ENCODE measurements around the gene TCEANC. TPM values are rescaled to one million over a fixed set of nuclear protein-coding genes. Genes with fewer than 3 reads are reported as not detected.

Gene TCEANC
- total and polyA plus RNA-seq, 2 of the 4 experiments (the other 2 are of a cell fraction) = 0.99 to 2.5 TPM

- BruUV-seq (replicated peaks) = no TSS peak
- Histone ChIP-seq H3K9me1 (ENCODE audit: insufficient read depth, low read length) (peaks cover 3% of the 10 kb centered on the region; the same call in 1 of the 2 replicates), H3K14ac (replicated peaks; ENCODE audit: low read depth, low read length) (no peak overlapping the region), H3K23ac (ENCODE audit: low read depth, low read length) (no peak overlapping the region), H4K5ac (ENCODE audit: low read depth, low read length) (no peak overlapping the region), H2BK15ac (ENCODE audit: low read depth, low read length) (no peak overlapping the region), H2BK120ac (ENCODE audit: low read depth, low read length) (no peak overlapping the region), H2BK5ac (ENCODE audit: low read depth, low read length, poor library complexity, severe bottlenecking) (no peak overlapping the region), H3K9me3 (ENCODE audit: control insufficient read depth, insufficient read depth, low read length) (no peaks in the 10 kb centered on the region), H3K79me1 (ENCODE audit: low read depth in 1 of 2, low read length in 2 of 2) (peaks cover 22 to 56% of the 10 kb centered on the region in 2 experiments), H2AFZ (replicated peaks; ENCODE audit: low read length, poor library complexity) (no peak overlapping the region), H3K27me3 (ENCODE audit: control insufficient read depth, insufficient read depth, low read length) (no peaks in the 10 kb centered on the region; the same call in 1 of the 2 replicates), H3K4me1 (ENCODE audit: control insufficient read depth, insufficient read depth, low read length) (peaks cover 7% of the 10 kb centered on the region), H3K36me3 (ENCODE audit: control insufficient read depth, insufficient read depth, low read length) (peaks cover 2% of the 10 kb centered on the region), H3K4ac (ENCODE audit: low read depth, low read length) (no peak overlapping the region), H2BK20ac (ENCODE audit: low read depth, low read length) (no peak overlapping the region), H2AK5ac (ENCODE audit: low read depth, low read length) (no peak overlapping the region), H3K9ac (ENCODE audit: low read depth, low read length) (no peak overlapping the region), H3K4me3 (ENCODE audit: insufficient read depth, low read depth, low read length) (no peak overlapping the region), H2AK9ac (replicated peaks; ENCODE audit: low read depth, low read length, poor library complexity) (peak overlapping the region; percentile 10), H4K20me1 (ENCODE audit: insufficient read depth, low read length) (peaks cover 49% of the 10 kb centered on the region), H3K18ac (ENCODE audit: low read depth, low read length) (no peak overlapping the region), H3K27ac (ENCODE audit: insufficient read depth, low read length) (no peak overlapping the region), H4K91ac (ENCODE audit: insufficient read depth, low read depth, low read length) (no peak overlapping the region), H4K8ac (ENCODE audit: low read depth in 2 of 2, low read length in 2 of 2) (no peak overlapping the region), H3K4me2 (ENCODE audit: low read depth, low read length) (no peak overlapping the region), H3K56ac (ENCODE audit: extremely low read depth, insufficient read depth, low read length) (no peak overlapping the region)
- intact Hi-C loops (cut with micrococcal nuclease) = loop anchor here (5.0 kb wide), 1 partner anchor 40 kb away; the partner anchor contains the start of genes OFD1 and TRAPPC2
- in situ Hi-C loops (cut with MboI; ENCODE audit: low sequenced_read_pairs) = no loop called here
- DNase-seq (no peak), ATAC-seq (ENCODE audit: low read depth) (no peak)
- CTCF ChIA-PET = no interaction called here
- WGBS, 2 experiments (ENCODE audit: extremely low coverage in 2 of 2, insufficient read length in 1 of 2) = no CpG with 5 or more reads among the region's 5 CpGs
- dilution Hi-C loops (cut with HindIII; ENCODE audit: low sequenced_read_pairs, unreplicated experiment) = no loop called here
- TF ChIP-seq FOS (IDR thresholded peaks at IDR 0.05; ENCODE audit: low read depth, low read length) = no peak
- TF ChIP-seq MXI1 (IDR thresholded peaks at IDR 0.05; ENCODE audit: borderline replicate concordance, low read depth, low read length) = no peak
- TF ChIP-seq BHLHE40 (IDR thresholded peaks at IDR 0.05; ENCODE audit: low read depth, low read length) = no peak
- TF ChIP-seq SMC3 (IDR thresholded peaks at IDR 0.05; ENCODE audit: low read depth, low read length) = no peak
- no peak for TF ChIP-seq MAFK (IDR thresholded peaks at IDR 0.05; ENCODE audit: low read depth, low read length)
- TF ChIP-seq NFE2L2 (IDR thresholded peaks at IDR 0.05; ENCODE audit: low read depth, low read length) = no peak
- no peak for TF ChIP-seq POLR2A (IDR thresholded peaks at IDR 0.05; ENCODE audit: low read depth, low read length)
- no peak for TF ChIP-seq CTCF (conservative IDR thresholded peaks at IDR 0.05; ENCODE audit: low read depth, low read length)
- TF ChIP-seq RCOR1 (IDR thresholded peaks at IDR 0.05; ENCODE audit: insufficient replicate concordance, low read length) = no peak
- TF ChIP-seq CEBPB (IDR thresholded peaks at IDR 0.05; ENCODE audit: low read depth, low read length) = no peak
- no peak for TF ChIP-seq RFX5 (IDR thresholded peaks at IDR 0.05; ENCODE audit: low read depth, low read length)
- no peak for TF ChIP-seq RAD21 (IDR thresholded peaks at IDR 0.05; ENCODE audit: low read length)
- TF ChIP-seq MAZ (IDR thresholded peaks at IDR 0.05; ENCODE audit: borderline replicate concordance, low read depth, low read length) = no peak
- TF ChIP-seq CHD1 (IDR thresholded peaks at IDR 0.05; ENCODE audit: low read depth, low read length) = no peak
- no peak for TF ChIP-seq USF2 (IDR thresholded peaks at IDR 0.05; ENCODE audit: low read depth, low read length)
- POLR2A ChIA-PET (ENCODE audit: unreplicated experiment) = no interaction called here
Observed at GRCh38 chrX:13692771-13693231, 39.9 kb downstream of the TCEANC start.
